ENCODE measurements around the gene SPATS2.
A peak's percentile ranks its signal among the peaks of the same experiment; 100 is the strongest.
"Not testable (repeated sequence)": the region's sequence is repeated elsewhere in the genome, so short reads cannot be mapped to it uniquely, and the experiment has no call there.

SPATS2 gene

GRCh38 chr12:49502590-49502989 lies 135.3 kb downstream of the SPATS2 start:
- DNase-seq (ENCODE audit: low read depth): no peak
- H3K4me3 ChIP-seq (ENCODE audit: low read length): no peak overlapping the region
- TF ChIP-seq CTCF (conservative IDR thresholded peaks at IDR 0.05; ENCODE audit: low read length): no peak

GRCh38 chr12:49503674-49504180 lies 136.5 kb downstream of the SPATS2 start:
- no peak overlapping the region for H3K4me3 ChIP-seq (ENCODE audit: low read length)
- DNase-seq (ENCODE audit: low read depth): no peak
- TF ChIP-seq CTCF (conservative IDR thresholded peaks at IDR 0.05; ENCODE audit: low read length): no peak

GRCh38 chr12:49505672-49506071 lies 138.4 kb downstream of the SPATS2 start:
- H3K4me3 ChIP-seq (ENCODE audit: low read length): no peak overlapping the region
- TF ChIP-seq CTCF (conservative IDR thresholded peaks at IDR 0.05; ENCODE audit: low read length): no peak
- no peak for DNase-seq (ENCODE audit: low read depth)

GRCh38 chr12:49507139-49507538 lies 139.9 kb downstream of the SPATS2 start:
- TF ChIP-seq CTCF (conservative IDR thresholded peaks at IDR 0.05; ENCODE audit: low read length): no peak
- no peak overlapping the region for H3K4me3 ChIP-seq (ENCODE audit: low read length)
- peak; percentile 74 for DNase-seq (ENCODE audit: low read depth)

- not testable (repeated sequence) for DNase-seq (ENCODE audit: low read depth); H3K4me3 ChIP-seq (ENCODE audit: low read length)
Measured at GRCh38 chr12:49509681-49510080, 142.4 kb downstream of the SPATS2 start.

- H3K4me3 ChIP-seq (ENCODE audit: low read length): no peak overlapping the region
- TF ChIP-seq CTCF (conservative IDR thresholded peaks at IDR 0.05; ENCODE audit: low read length): no peak
- no peak for DNase-seq (ENCODE audit: low read depth)
Measured at GRCh38 chr12:49511410-49511809, 144.1 kb downstream of the SPATS2 start.

- DNase-seq (ENCODE audit: low read depth): no peak
- TF ChIP-seq CTCF (conservative IDR thresholded peaks at IDR 0.05; ENCODE audit: low read length): no peak
- H3K4me3 ChIP-seq (ENCODE audit: low read length): no peak overlapping the region
Measured at GRCh38 chr12:49512546-49512945, 145.3 kb downstream of the SPATS2 start.

GRCh38 chr12:49515266-49515665 lies 148.0 kb downstream of the SPATS2 start:
- no peak for TF ChIP-seq CTCF (conservative IDR thresholded peaks at IDR 0.05; ENCODE audit: low read length)
- peak; percentile 68 for DNase-seq (ENCODE audit: low read depth)
- no peak overlapping the region for H3K4me3 ChIP-seq (ENCODE audit: low read length)
